Ramos (cell line): ENCODE data around the gene NSD2.
"Not testable (repeated sequence)": the region's sequence is repeated elsewhere in the genome, so short reads cannot be mapped to it uniquely, and the experiment has no call there.

Source experiments
- in situ Hi-C: fragments of 300-500 bp; cut with MboI; formaldehyde crosslinking; loops from one replicate; pipeline ENCODE4 v1.14.3; 2022; ENCODE audit warnings: low sequenced_read_pairs; ENCODE audit not compliant: unreplicated experiment

Gene NSD2

DNA sequence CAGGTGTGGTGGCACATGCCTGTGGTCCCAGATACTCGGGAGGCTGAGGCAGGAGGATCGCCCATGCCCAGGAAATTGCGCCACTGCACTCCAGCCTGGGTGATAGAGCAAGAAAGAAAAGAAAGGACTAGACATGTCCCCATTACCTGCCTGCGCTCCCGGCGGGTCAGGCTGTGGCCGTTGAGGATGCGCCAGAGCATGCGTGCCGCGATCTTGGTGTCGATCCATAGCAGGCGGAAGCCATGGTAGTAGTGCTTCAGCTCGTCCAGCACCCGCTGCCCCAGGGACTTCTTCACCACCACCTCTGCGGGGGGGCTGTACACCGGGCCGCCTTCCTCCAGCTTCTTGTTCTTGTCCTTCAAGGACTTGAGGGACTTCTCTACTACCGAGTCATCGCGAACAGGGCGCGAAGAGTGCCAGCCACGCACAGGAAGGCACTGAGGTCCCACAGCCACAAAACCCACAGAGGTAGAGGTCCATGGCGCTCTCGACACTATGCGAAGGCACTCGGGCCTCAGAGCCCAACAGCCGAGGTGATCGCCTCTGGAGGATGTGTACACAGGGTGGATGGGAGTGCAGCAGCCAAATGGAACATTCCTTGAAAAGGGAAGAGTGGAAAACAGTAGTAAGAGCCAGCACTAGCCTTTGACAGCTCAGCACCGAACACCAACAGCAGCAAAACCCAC is 29.8 kb upstream of the NSD2 start:
- in situ Hi-C loops, result no loop called here

DNA sequence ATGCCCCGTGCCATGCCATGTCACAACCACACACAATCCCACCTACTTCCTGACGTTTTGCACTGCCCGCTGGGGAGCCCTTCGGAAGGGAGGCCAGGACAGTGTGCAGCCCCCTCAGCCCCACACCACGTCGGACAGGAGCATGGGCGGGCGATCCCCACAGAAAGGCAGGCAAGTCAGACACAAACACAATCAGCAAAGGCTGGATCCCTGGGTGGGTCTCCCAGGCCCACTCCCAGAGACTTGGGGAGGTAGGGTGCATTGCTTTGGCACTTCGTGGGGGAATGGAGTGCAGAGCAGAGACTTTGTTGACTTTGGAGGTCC is 29.3 kb upstream of the NSD2 start:
- in situ Hi-C loops, result no loop called here

DNA sequence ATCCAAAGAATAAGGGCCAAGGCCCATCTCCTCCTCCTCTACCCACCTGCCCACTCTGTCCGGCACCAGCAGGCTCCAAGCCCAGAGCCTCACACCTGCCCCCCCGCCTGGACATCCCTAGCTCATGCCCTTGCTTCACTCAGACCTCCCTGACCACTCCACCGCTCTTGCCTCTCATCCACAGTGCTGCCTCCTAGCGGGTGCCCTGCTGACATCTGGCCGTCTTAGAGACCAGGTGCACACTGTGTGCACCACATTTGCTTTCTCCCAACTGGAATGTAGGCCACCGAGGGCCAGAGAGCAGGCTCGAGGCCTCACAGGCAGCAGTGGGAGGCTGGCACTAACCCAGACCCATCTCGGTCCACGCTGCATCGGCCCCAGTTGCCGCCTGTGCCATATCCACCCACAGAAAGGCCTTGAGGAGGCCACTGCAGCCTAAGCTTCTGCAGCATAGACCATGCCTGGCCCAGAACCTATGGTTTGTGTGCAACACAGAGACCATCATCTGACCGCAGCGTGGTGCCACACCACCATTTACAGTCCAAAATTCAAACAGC is 28.8 kb upstream of the NSD2 start:
- in situ Hi-C loops, result no loop called here

DNA sequence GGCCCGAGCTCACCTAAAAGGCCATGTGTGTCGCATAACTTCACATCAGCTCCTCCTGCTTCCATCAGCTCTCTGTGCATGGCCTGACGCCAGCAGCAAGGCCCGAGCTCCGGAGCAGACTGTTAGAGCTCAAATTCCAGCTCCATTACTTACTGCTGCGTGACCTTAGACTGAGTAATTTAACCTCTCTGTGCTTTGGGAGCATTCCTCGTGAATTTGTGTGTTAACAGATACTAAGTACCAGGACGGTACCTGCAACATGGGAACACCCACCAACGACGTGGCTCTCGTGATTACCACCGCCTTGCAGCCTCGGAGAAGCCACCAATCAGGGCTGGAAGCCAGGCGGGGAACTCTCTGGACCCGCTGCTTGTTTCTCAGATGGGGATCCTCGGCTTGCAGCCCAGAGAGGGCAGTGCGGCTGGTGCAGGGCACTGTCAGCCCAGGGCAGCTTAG is 28.2 kb upstream of the NSD2 start:
- in situ Hi-C loops, result no loop called here

DNA sequence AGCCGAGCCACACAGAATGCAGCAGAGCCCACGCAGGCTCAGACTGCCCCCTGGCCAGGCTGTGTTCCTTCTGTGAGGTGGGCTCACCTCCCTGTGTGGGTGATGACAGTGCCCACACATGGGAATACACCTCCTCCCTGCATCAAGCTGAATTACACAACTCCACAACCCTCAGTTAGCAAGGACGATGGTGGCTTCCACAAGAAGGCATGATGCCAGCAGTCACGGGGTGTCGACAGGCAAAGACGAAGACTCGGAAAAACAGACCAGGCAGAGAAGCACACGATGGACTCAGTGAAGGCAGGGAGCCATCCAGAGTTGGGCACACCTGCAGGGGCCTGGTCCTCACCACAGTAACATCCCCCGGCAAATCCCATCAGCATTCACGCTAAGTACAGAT is 27.3 kb upstream of the NSD2 start:
- in situ Hi-C loops, result no loop called here

DNA sequence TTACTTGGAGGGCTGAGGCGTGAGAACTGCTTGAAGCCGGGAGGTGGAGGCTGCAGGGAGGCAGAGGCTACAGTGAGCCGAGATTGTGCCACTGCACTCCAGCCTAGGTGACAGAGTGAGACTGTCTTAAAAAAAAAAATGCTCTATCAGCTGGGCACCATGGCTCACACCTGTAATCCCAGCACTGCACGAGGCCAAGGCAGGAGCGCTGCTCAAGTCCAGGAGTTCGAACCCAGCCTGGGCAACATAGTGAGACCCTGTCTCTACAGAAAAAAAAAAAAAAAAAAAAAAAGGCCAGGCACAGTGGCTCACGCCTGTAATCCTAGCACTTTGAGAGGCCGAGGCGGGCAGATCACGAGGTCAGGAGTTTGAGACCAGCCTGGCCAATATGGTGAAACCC is 26.6 kb upstream of the NSD2 start:
- in situ Hi-C loops, result not testable (repeated sequence)

DNA sequence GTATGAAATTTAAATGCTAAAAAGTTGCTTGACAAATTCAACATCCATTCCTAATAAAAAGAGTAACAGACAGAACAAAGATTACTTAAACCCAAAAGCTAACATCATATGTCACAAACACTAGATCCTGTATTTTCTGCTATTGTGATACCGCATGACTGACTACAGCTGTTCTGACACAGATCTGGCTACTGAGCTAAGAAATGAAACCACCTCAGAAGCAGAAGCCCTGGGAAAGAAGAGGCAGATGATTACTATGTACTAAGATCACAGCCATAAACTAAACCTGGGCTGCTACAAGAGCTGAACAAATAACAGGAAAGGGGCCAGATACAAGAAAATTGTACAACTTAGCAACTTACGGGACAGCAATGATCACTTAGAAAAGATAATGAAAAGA is 24.6 kb upstream of the NSD2 start:
- in situ Hi-C loops, result no loop called here

DNA sequence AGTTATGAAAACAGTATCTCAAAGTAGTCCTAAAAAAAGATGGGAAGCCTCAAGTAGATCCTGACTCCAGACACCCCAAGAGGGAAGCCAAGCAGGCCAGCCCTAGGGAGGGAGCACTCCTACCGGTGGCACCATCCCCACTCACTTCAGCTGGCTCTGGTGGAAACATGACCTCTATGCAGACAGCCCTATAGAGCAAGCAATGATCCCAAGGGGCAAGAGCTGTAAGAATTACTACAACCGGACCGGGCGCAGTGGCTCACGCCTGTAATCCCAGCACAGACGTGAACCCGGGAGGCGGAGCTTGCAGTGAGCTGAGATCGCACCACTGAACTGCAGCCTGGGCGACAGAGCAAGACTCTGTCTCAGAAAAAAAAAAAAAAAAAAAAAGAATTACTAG is 20.9 kb upstream of the NSD2 start:
- in situ Hi-C loops, result no loop called here

DNA sequence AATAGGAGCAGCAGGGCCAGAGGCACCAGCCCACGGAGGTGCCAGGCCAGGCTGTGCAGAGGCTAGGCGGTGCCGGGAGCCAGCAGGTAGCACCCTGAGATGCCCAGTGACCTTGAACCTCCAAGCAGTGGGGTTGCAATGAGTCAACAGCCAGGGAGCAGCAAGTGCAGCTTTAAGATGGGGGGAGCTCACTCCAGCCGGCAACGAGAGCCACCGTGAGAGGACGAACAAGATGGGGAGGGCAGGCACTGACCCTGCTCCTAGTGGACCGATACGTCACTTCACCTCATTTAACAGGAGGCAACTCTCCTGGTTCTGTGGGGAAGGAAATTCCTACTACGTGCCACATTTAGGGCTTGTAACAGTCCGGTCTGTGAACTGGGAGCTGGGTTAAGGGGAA is 20.0 kb upstream of the NSD2 start:
- in situ Hi-C loops, result no loop called here

DNA sequence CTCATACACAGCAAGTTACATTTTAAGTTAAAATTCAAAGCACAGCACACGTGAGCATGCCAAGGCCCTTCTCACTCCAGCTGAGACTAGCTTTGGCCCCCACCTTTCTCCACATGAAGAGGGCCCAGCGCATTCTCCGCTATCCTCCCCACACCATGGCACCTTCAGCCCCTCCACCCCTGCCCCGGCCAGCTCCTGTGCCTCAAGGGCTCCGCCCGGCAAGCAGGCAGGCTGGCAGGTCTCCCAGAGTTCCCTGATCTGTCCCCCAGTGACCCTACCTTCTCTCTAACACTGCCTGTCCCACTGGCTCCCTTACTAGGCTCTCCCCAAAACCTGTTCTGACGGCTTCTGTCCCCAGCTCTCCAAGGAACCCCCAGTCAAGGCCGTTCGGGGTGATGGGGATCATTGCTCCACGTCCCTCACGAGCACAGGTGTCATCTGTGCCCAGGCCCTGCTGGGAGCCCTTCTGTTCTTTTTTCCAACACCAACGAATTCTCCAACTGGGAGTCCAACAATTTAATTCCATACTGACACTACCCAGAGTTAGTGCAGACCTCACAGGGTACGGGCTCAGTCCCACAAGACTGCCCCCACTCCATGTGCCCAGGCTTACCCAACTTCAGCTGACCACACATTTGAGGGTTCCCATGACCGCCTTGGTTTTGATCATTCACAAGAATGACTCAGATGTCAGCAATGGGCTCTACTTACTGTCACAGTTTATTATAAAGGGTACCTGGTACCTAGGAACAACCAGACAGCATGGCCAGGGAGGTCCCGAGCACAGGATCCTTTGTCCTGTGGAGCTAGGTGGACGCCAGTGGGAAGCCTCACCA is 19.4 kb upstream of the NSD2 start:
- in situ Hi-C loops, result no loop called here

DNA sequence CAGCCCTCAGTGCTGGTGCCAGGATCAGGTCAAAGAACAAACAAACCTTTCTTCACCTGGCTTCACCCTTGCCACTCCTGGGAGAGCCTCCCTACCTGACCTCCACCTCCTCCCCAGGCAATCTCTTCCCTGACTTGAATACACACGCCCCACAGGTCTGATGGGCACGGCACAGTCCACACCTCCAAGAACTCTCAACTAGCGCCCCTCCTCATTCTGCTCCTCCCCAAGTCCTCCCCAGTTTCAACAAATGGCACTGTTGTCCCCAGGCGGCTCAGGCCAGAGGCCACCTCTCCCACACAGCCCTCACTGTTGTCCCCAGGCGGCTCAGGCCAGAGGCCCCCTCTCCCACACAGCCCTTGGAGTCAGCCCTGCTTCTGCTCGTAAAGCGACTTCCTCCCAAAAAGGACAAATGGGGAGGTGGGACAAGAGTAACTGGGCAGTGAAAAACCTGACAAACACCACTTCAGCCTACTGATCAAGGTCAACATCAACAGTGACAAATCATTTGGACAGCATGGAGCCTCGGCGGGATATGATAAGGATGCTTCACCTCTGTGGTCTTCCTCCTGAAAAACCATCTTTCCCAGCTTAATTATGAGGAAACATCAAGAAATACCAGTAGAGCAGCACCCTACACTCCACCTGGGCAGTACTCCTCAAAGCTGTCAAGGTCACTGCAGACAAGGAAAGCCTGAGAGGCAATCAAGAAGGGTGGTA is 18.1 kb upstream of the NSD2 start:
- in situ Hi-C loops, result no loop called here

DNA sequence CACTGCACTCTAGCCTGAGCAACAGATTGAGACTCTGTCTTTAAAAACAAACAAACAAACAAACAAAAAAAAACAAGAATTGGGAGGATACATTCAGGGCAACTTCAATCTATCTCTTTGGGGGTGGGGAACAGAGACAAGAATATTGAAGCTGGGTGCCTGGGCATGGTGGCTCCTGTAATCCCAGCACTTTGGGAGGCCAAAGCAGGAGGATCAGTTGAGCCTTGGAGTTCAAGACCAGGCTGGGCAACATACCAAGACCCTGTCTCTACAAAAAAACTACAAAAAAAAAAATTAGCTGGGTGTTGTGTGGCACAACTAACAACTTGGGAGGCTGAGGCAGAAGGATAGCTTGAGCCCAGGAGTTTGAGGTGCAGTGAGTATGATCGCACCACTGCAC is 16.4 kb upstream of the NSD2 start:
- in situ Hi-C loops, result no loop called here

DNA sequence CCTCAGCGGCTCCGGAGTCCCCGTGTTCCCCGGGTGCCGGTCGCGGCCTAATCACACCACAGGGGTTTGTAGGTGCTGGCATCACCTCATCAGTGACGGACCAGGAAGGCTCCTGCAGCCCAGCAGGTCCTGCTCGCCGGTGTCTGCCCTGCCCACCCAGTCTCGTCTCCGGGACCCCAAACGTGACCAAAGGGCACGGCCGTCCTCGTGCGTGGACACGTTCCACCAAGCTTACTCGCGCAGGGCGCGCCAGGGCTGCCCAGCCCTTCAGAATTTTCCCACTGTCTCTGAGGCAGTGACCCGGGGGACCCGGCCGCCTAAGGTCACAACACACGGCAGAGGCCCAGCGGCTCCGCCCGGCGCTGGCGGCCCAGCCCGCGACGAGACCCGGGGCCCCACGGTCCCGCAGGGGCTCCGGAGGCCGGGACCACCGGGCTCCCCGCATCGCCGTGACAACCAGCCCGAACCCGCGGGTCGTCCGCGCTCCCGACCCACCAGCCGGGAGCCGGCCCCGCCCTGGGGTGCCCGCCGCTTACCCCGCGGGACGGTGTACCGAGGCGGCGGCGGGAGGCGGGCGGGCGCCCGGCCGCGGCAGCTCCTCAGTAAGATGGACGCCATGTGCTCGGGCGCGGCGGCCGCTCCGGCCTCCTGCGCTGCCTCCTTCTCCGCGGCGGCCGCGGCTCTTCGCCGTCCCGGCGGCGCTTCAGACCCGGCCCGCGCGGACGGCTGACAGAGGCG is 15.7 kb upstream of the NSD2 start:
- in situ Hi-C loops, result no loop called here

DNA sequence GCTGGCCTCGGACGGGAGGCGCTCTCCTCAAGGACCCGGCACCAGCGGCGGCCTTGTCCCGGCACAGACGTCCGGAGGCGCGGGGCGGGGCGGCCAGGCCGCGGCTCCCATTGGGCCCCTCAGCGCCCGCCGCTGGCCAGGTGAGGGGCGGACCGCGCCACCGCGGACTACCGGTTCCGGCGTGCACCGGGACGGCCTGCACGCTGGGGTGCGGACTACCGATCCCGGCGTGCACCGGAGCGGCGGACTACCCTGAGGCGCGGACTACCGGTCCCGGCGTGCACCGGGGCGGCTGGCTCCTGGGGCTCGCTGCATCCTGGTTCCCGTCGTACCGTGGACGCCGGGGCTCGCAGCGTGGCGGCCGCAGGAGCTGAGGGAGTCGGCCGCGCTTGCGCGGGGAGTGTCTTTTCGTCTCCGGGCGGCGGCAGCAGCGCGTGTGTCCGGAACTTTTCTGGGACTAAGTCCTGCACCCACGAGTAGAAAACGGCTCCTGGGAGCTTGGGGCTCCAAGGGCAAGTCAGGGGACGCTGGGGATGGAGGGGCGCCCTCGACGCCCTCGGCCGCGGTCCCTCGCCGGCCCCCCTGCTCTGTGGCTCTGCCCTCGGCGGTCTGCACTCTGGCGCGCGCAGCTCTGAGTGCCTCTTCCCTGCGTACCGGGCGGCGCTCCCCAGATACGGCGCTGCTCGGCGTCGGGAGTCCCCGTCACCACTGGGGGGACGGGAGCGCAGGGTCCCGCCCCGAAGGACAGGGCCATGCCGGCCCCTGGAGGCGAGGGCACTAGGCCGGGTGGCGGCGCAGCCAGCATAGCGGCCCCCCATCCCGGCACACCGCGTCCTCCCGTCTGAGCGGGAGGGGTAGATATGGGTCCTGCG is 14.9 kb upstream of the NSD2 start, which contains the start of gene LETM1:
LETM1 (minus strand) TSS at position 86 of the 872 bp plus-strand sequence. CDS start 206 bp downstream, outside the sequence.
- in situ Hi-C loops, result no loop called here

DNA sequence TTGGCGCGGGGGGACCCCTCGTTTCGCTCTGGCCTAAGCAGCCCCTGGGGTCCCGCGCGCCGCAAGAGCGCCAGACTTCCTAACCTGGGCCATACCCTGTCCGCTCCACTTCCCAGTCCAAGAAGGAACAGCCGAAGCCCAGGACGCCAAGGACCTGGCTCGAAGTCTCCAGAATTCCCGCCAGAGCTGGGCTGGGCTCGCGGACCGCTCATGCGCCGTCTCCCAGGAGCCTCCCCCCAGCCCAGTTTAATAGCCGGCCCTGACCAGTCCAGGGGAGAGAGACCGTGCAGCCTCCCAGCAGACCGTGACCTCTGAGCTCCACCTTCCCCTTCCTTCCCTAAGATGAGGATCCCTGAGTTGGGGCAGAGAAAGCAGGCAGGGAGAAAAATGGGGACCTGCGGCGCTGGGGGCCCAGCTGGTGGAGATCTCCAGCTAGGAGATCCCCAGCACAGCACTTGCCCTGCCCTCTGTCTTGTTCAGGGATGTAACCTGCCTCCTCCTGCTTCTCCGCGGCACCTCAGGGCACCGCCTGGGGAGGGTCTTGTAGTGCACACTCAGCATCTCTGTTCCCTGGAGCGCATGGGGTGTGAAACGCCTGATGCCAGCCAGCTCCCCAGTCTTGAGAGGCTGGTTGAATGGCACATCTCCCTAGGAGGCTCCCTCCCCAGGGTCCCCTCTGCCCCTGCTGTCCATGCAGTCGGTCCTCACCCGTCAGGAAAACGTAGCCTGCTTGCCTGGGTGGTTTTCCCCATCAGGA is 14.1 kb upstream of the NSD2 start:
- in situ Hi-C loops, result no loop called here

DNA sequence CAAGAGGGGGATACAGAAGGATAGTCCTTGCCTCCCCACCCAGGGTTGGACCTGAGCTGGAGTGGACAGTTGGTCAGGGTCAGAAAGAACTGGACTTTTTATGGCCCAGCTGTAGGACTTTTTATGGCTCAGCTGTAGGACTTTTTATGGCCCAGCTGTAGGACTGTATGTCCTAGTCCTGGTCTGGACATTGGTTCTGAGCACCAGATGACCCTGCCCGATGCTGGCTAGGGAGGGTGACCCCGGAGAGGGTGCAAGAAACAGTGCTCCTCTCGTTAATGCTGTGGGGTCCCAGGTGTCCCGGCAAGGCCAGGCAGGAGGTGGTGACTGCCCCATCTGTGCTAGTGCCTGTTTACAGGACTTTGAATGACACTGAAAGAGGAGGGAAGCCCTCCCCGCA is 13.3 kb upstream of the NSD2 start:
- in situ Hi-C loops, result no loop called here

DNA sequence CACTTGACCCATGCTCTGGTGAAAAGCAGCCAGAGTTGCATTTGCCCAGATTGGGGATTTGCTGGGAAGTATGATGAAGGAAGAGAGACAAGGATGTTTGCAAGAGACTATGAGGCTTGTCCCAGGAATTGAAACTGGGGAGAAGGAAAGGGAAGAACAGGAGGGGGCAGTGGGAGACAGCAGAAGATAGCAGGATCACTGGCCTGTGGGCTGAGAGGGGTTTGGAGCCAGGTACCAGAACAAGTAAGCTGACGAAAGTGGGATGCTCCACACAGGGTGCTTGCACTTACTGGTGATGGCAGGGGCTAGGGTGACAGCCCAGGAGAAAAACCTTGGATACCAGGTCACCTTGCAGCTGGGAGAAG is 11.8 kb upstream of the NSD2 start:
- in situ Hi-C loops, result no loop called here

DNA sequence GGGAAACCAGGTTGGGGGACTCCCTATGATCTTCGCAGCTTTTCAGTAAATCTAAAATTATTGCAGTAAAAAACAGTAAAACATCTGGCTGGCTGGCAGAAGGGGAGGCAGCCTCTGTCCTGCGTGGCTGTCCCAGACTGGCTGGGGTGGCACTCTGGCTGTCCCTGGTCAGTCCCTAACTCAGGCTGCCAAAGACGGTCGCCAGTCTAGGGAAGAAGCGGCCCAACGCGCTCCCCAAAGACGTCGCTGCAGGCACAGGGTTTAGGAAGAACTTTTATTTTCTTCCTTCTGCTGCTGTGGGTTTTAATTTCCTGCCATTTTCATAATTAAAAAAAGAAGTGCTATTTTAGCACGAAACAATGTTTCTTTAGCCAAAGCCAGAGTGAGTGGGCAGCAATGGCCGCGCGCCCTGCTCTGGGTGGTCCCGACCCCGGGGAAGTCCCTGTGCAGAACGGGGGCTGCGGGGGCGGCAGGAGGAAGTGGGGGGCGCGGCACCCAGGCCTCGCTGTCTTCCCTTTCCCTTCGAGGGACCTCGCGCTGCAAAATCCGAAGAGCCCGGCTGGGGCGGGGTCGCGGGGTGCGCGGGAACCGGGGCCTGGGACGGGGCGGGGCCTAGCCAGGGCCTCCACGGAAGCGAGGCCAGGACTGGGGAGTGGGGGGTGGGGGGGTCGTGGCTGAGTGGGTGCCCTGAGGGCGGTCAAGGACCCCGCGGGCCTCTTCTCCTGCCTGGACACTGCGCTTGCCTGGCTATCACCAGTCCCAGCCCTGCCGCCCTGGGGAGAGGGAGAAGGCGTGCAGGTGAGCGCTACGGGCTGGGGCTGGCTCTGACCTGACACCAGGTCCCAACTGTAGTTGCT is 8.9 kb upstream of the NSD2 start:
- in situ Hi-C loops, result no loop called here
